ENCODE results near the gene SCN1A.

SCN1A gene

GRCh38 chr2:165950438-165950837 is 177.4 kb downstream of the SCN1A start:
- H3K27ac ChIP-seq (ENCODE audit: low read length), result no peak overlapping the region
- peaks cover 48% of the 10 kb centered on the region for H3K79me2 ChIP-seq (ENCODE audit: insufficient read depth, low read length)
- no peaks in the 10 kb centered on the region for H4K20me1 ChIP-seq (ENCODE audit: insufficient read depth, low read length)
- H3K9ac ChIP-seq (ENCODE audit: low read depth, low read length), result no peak overlapping the region
- DNase-seq (no peak), ATAC-seq (ENCODE audit: insufficient read depth, low read depth) (no peak)
- H3K4me1 ChIP-seq (ENCODE audit: insufficient read depth, low read length), result peaks cover 42% of the 10 kb centered on the region
- no peaks in the 10 kb centered on the region for H3K27me3 ChIP-seq (ENCODE audit: insufficient read depth, low read length, poor library complexity)
- no peaks in the 10 kb centered on the region for H3K9me3 ChIP-seq (ENCODE audit: insufficient read depth, low read length, severe bottlenecking)
- H2AFZ ChIP-seq (ENCODE audit: low read depth, low read length), result no peak overlapping the region
- H3K36me3 ChIP-seq (ENCODE audit: insufficient read depth, low read length), result peaks cover 30% of the 10 kb centered on the region
- H3K4me3 ChIP-seq (ENCODE audit: low read depth in 1 of 2, low read length in 2 of 2), result no peak overlapping the region
- no peak for TF ChIP-seq EZH2 (IDR thresholded peaks at IDR 0.05; ENCODE audit: borderline replicate concordance, low read depth, low read length, severe bottlenecking)
- no peak for TF ChIP-seq CTCF (IDR thresholded peaks at IDR 0.05; ENCODE audit: borderline replicate concordance, extremely low read depth, low read length, poor library complexity, severe bottlenecking)
- H3K4me2 ChIP-seq (ENCODE audit: insufficient read depth, low read length), result peak overlapping the region; percentile 68

- Histone ChIP-seq H3K36me3 (ENCODE audit: insufficient read depth, low read length) (peaks cover 71% of the 10 kb centered on the region), H3K79me2 (ENCODE audit: insufficient read depth, low read length) (no peaks in the 10 kb centered on the region), H3K27me3 (ENCODE audit: insufficient read depth, low read length, poor library complexity) (no peaks in the 10 kb centered on the region), H3K9ac (ENCODE audit: low read depth, low read length) (no peak overlapping the region), H4K20me1 (ENCODE audit: insufficient read depth, low read length) (no peaks in the 10 kb centered on the region), H3K4me3 (ENCODE audit: low read depth in 1 of 2, low read length in 2 of 2) (no peak overlapping the region), H3K4me2 (ENCODE audit: insufficient read depth, low read length) (no peak overlapping the region), H3K4me1 (ENCODE audit: insufficient read depth, low read length) (no peaks in the 10 kb centered on the region), H3K9me3 (ENCODE audit: insufficient read depth, low read length, severe bottlenecking) (no peaks in the 10 kb centered on the region), H3K27ac (ENCODE audit: low read length) (no peak overlapping the region), H2AFZ (ENCODE audit: low read depth, low read length) (no peak overlapping the region)
- no peak for ATAC-seq (ENCODE audit: insufficient read depth, low read depth)
- TF ChIP-seq EZH2 (IDR thresholded peaks at IDR 0.05; ENCODE audit: borderline replicate concordance, low read depth, low read length, severe bottlenecking) (no peak), CTCF (IDR thresholded peaks at IDR 0.05; ENCODE audit: borderline replicate concordance, extremely low read depth, low read length, poor library complexity, severe bottlenecking) (no peak)
- no peak for DNase-seq
Observed at GRCh38 chr2:165941827-165942226, 186.0 kb downstream of the SCN1A start.

- no peaks in the 10 kb centered on the region for H3K9me3 ChIP-seq (ENCODE audit: insufficient read depth, low read length, severe bottlenecking)
- no peaks in the 10 kb centered on the region for H4K20me1 ChIP-seq (ENCODE audit: insufficient read depth, low read length)
- H3K27ac ChIP-seq (ENCODE audit: low read length), result no peak overlapping the region
- no peak overlapping the region for H2AFZ ChIP-seq (ENCODE audit: low read depth, low read length)
- ATAC-seq (ENCODE audit: insufficient read depth, low read depth), result no peak
- no peak overlapping the region for H3K9ac ChIP-seq (ENCODE audit: low read depth, low read length)
- H3K4me3 ChIP-seq (ENCODE audit: low read depth in 1 of 2, low read length in 2 of 2), result no peak overlapping the region
- H3K4me2 ChIP-seq (ENCODE audit: insufficient read depth, low read length), result no peak overlapping the region
- no peaks in the 10 kb centered on the region for H3K79me2 ChIP-seq (ENCODE audit: insufficient read depth, low read length)
- H3K4me1 ChIP-seq (ENCODE audit: insufficient read depth, low read length), result no peaks in the 10 kb centered on the region
- H3K27me3 ChIP-seq (ENCODE audit: insufficient read depth, low read length, poor library complexity), result no peaks in the 10 kb centered on the region
- peaks cover 76% of the 10 kb centered on the region for H3K36me3 ChIP-seq (ENCODE audit: insufficient read depth, low read length)
- TF ChIP-seq CTCF (IDR thresholded peaks at IDR 0.05; ENCODE audit: borderline replicate concordance, extremely low read depth, low read length, poor library complexity, severe bottlenecking), result no peak
- DNase-seq, result no peak
Observed at GRCh38 chr2:165938237-165938636, 189.6 kb downstream of the SCN1A start.
